ENCODE measurements around the gene RFC3.

GRCh38 chr13:33871207-33872004, 53.5 kb downstream of the RFC3 start:
- TF ChIP-seq CTCF (IDR thresholded peaks at IDR 0.05) (no peak), POLR2A (IDR thresholded peaks at IDR 0.05; ENCODE audit: low read length) (no peak), HDAC2 (IDR thresholded peaks at IDR 0.05) (no peak), SREBF2 (IDR thresholded peaks at IDR 0.05) (no peak), MYC (IDR thresholded peaks at IDR 0.05; ENCODE audit: borderline replicate concordance, low read length) (no peak), BCL3 (IDR thresholded peaks at IDR 0.05) (no peak), REST (IDR thresholded peaks at IDR 0.05) (no peak), USF2 (IDR thresholded peaks at IDR 0.05) (no peak)
